HCT116 (cell line): Measurements from ENCODE around the gene ARID5B. TPM values are rescaled to one million over a fixed set of nuclear protein-coding genes. Genes with fewer than 3 reads are reported as not detected.

Experiments used
- ATAC-seq: fragments of 200-7000 bp; cut with Tn5 transposase; 2 replicates; pipeline ENCODE4 v1.9.1; 2020; ENCODE audit warnings: mild to moderate bottlenecking, moderate library complexity
- BruUV-seq: library from RNA; stranded (reverse); fragments of 400-500 nt; replicated peaks from 2 replicates; lab custom pipeline; 2021; lab: Mats Ljungman, UMichigan
- CTCF ChIA-PET: fragments of 300-600 bp; sonication (Branson Sonifier 250); formaldehyde crosslinking; loops from one replicate; lab custom pipeline; 2021; ENCODE audit warnings: antibody characterized with exemption; lab: Charles Lee
- POLR2A ChIA-PET: fragments of 300-600, 350-600 bp; sonication (Branson Sonifier 250); formaldehyde crosslinking; loops from one replicate; lab custom pipeline; 2021; ENCODE audit warnings: antibody characterized with exemption; lab: Charles Lee
- RAD21 ChIA-PET, 2 experiments: fragments of 300-600 bp; sonication (Branson Sonifier 250); formaldehyde crosslinking; loops; one replicate each; lab custom pipeline; 2023; ENCODE audit warnings: low total read pairs in 2 of 2; ENCODE audit not compliant: uncharacterized antibody in 2 of 2, unreplicated experiment in 2 of 2, low non-redundant PET in 1 of 2; lab: Charles Lee
- DNase-seq: peaks from one replicate; pipeline ENCODE4 v3.0.0-alpha.2; 2010; ENCODE audit warnings: low read depth, low spot score
- H2AFZ ChIP-seq: fragments of 200-600 bp; shearing (Covaris generic), sonication (generic); 2 replicates; pipeline ENCODE4 v1.6.1; 2017; ENCODE audit warnings: low read depth, mixed run types, mixed read lengths, antibody characterized with exemption, low read length; ENCODE audit not compliant: poor library complexity, severe bottlenecking
- H3K27ac ChIP-seq: 2 replicates; pipeline ENCODE4 v1.5.1; 2012; ENCODE audit warnings: low read depth, low read length
- H3K27me3 ChIP-seq: fragments of 200-600 bp; sonication (generic); 2 replicates; pipeline ENCODE4 v1.6.1; 2016; ENCODE audit warnings: mixed run types, low read length, mixed read lengths; ENCODE audit not compliant: insufficient read depth
- H3K36me3 ChIP-seq, 2 experiments: fragments of 200-500 bp in 1 of 2; fragments of 200-600 bp in 1 of 2; sonication (Bioruptor generic) in 1 of 2; sonication (generic) in 1 of 2; 2 replicates each; pipeline versions ENCODE4 v1.5.1 to v1.6.1; 2014 to 2016; ENCODE audit warnings: low read length in 2 of 2, inconsistent platforms in 1 of 2, mixed read lengths in 1 of 2, mixed run types in 1 of 2; ENCODE audit not compliant: insufficient read depth in 2 of 2, control insufficient read depth in 1 of 2
- H3K4me1 ChIP-seq, 2 experiments: fragments of 200-600 bp in 1 of 2; sonication (generic) in 1 of 2; 2 replicates each; pipeline versions ENCODE4 v1.5.1 to v1.6.1; 2012 to 2017; ENCODE audit warnings: low read length in 2 of 2, inconsistent platforms in 1 of 2, mild to moderate bottlenecking in 1 of 2, mixed read lengths in 1 of 2, mixed run types in 1 of 2, moderate library complexity in 1 of 2; ENCODE audit not compliant: insufficient read depth in 2 of 2, control insufficient read depth in 1 of 2
- H3K4me2 ChIP-seq: fragments of 200-600 bp; sonication (generic); 2 replicates; pipeline ENCODE4 v1.6.1; 2017; ENCODE audit warnings: mixed run types, low read length, mixed read lengths
- H3K4me3 ChIP-seq, 2 experiments: fragments of 200-600 bp in 1 of 2; sonication (generic) in 1 of 2; replicated peaks in 1 of 2; 2 replicates each; pipeline ENCODE4 v1.5.1; 2011 to 2016; ENCODE audit warnings: low read length in 2 of 2, control low read depth in 1 of 2, low read depth in 1 of 2, mild to moderate bottlenecking in 1 of 2, mixed read lengths in 1 of 2, mixed run types in 1 of 2
- H3K79me2 ChIP-seq: fragments of 200-600 bp; sonication (generic); 2 replicates; pipeline ENCODE4 v1.6.1; 2017; ENCODE audit warnings: mild to moderate bottlenecking, mixed run types, low read length, moderate library complexity, mixed read lengths; ENCODE audit not compliant: insufficient read depth
- H3K9ac ChIP-seq: fragments of 200-600 bp; sonication (generic); 2 replicates; pipeline ENCODE4 v1.6.1; 2016; ENCODE audit warnings: low read length, mixed read lengths
- H3K9me2 ChIP-seq: fragments of 200-600 bp; sonication (generic), shearing (Covaris generic); 2 replicates; pipeline ENCODE4 v1.6.1; 2017; ENCODE audit warnings: mixed run types, mild to moderate bottlenecking, moderate library complexity; ENCODE audit not compliant: insufficient read depth
- H3K9me3 ChIP-seq, 2 experiments: fragments of 200-500 bp in 1 of 2; fragments of 200-600 bp in 1 of 2; sonication (Bioruptor generic) in 1 of 2; sonication (generic) in 1 of 2; 2 replicates each; pipeline ENCODE4 v1.6.1; 2014 to 2017; ENCODE audit warnings: low read length in 2 of 2, mixed read lengths in 2 of 2, inconsistent platforms in 1 of 2, low read depth in 1 of 2, mild to moderate bottlenecking in 1 of 2, mixed run types in 1 of 2, moderate library complexity in 1 of 2; ENCODE audit not compliant: control insufficient read depth in 1 of 2, insufficient read depth in 1 of 2
- H4K20me1 ChIP-seq: fragments of 200-600 bp; sonication (generic), shearing (Covaris generic); 2 replicates; pipeline ENCODE4 v1.6.1; 2017; ENCODE audit warnings: mixed run types, mild to moderate bottlenecking, moderate library complexity; ENCODE audit not compliant: insufficient read depth
- CEBPB ChIP-seq: IDR thresholded peaks from 2 replicates; pipeline ENCODE4 v1.6.1; 2012; ENCODE audit warnings: low read depth
- EGR1 ChIP-seq: IDR thresholded peaks from 2 replicates; pipeline ENCODE4 v1.6.1; 2012; ENCODE audit warnings: low read depth
- ELF1 ChIP-seq: IDR thresholded peaks from 2 replicates; pipeline ENCODE4 v1.6.1; 2012; ENCODE audit warnings: low read depth, borderline replicate concordance
- EZH2 ChIP-seq: fragments of 200-600 bp; sonication (generic); IDR thresholded peaks from 2 replicates; pipeline ENCODE4 v1.6.1; 2017; ENCODE audit warnings: antibody characterized with exemption, mixed run types
- EZH2phosphoT487 ChIP-seq: fragments of 200-600 bp; IDR thresholded peaks from 2 replicates; pipeline ENCODE4 v1.6.1; 2018; ENCODE audit warnings: antibody characterized with exemption, borderline replicate concordance
- FOSL1 ChIP-seq: IDR thresholded peaks from 2 replicates; pipeline ENCODE4 v1.6.1; 2012; ENCODE audit warnings: low read depth
- POLR2A ChIP-seq: IDR thresholded peaks from 2 replicates; pipeline ENCODE4 v1.7.0; 2011; ENCODE audit warnings: borderline replicate concordance; ENCODE audit not compliant: insufficient read depth, insufficient read length; ENCODE audit errors: extremely low read depth
- POLR2AphosphoS5 ChIP-seq: IDR thresholded peaks from 2 replicates; pipeline ENCODE4 v1.6.1; 2011; ENCODE audit warnings: mild to moderate bottlenecking, low read depth, low read length, moderate library complexity
- RAD21 ChIP-seq: IDR thresholded peaks from 2 replicates; pipeline ENCODE4 v1.6.1; 2012; ENCODE audit warnings: low read depth, mild to moderate bottlenecking
- SIN3A ChIP-seq: IDR thresholded peaks from 2 replicates; pipeline ENCODE4 v1.6.1; 2012; ENCODE audit warnings: low read depth
- SP1 ChIP-seq: IDR thresholded peaks from 2 replicates; pipeline ENCODE4 v1.6.1; 2012; ENCODE audit warnings: low read depth
- SRF ChIP-seq: IDR thresholded peaks from 2 replicates; pipeline ENCODE4 v1.6.1; 2012; ENCODE audit warnings: low read depth
- TCF7L2 ChIP-seq: IDR thresholded peaks from 2 replicates; pipeline ENCODE4 v1.7.0; 2011; ENCODE audit warnings: borderline replicate concordance, inconsistent platforms; ENCODE audit not compliant: insufficient read depth, insufficient read length; ENCODE audit errors: extremely low read depth
- YY1 ChIP-seq: IDR thresholded peaks from 2 replicates; pipeline ENCODE4 v1.6.1; 2011; ENCODE audit warnings: low read length, low read depth, moderate library complexity, mild to moderate bottlenecking; ENCODE audit not compliant: insufficient replicate concordance; ENCODE audit errors: extremely low read depth
- ZFX ChIP-seq: fragments of 450-650 bp; IDR thresholded peaks from 2 replicates; pipeline ENCODE4 v1.6.1; 2017
- intact Hi-C: fragments of 100-400 bp; cut with micrococcal nuclease; formaldehyde crosslinking; loops from 2 replicates; pipeline ENCODE4 v1.10.0; 2022
- total RNA-seq: library from RNA; stranded (reverse); gene quantifications from one replicate; pipeline ENCODE4 v1.2.1, GENCODE V29; 2021; ENCODE audit not compliant: unreplicated experiment
- TF ChIP-seq, protein P1 (sequence below), 3 experiments: fragments of 200-600 bp in 1 of 3; sonication (generic) in 1 of 3; IDR thresholded peaks in 2 of 3; conservative IDR thresholded peaks in 1 of 3; 2 replicates each; pipeline ENCODE4 v1.5.1; 2012 to 2017; ENCODE audit warnings: low read depth in 2 of 3, low read length in 2 of 3, antibody characterized with exemption in 1 of 3, borderline replicate concordance in 1 of 3, control low read depth in 1 of 3, mild to moderate bottlenecking in 1 of 3, mixed read lengths in 1 of 3, mixed run types in 1 of 3, moderate library complexity in 1 of 3; ENCODE audit not compliant: insufficient read depth in 1 of 3
- TF ChIP-seq, protein P2 (sequence below): IDR thresholded peaks from 2 replicates; pipeline ENCODE4 v1.6.1; 2012
- TF ChIP-seq, protein P3 (sequence below): IDR thresholded peaks from 2 replicates; pipeline ENCODE4 v1.6.1; 2012

ARID5B gene
- total RNA-seq, 1 experiment from 2014 or later = 4.7 TPM

DNA sequence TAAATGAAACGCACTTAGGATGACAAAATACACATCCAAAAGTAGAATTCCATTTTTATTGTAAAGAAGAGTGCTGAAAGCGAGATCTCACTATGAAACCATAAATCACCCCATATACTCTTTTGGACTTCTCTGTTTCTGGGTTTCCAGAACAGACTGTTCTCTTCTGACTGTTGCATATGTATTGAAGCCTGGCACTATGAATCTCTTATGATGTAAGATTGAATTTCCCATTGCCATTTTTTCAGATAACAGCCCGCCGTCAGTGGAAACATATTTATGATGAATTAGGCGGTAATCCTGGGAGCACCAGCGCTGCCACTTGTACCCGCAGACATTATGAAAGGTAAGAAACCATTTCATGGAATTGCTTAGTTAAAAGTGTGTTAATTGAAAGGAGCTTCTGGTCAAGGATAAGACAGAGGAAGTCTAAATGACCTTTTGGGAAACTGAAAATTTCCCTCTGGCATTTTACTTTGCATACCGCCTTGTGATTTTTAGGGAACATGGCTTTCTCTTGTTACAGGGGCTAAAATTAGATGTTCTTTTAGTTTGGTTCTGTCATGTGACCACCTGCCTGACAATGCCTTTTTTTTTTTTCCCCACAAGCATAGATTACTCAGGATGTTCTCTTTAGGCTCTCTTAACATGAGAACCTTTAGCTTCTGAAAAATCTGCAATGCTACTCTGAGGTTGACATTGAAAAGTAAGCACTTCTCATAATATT is 168.1 kb downstream of the ARID5B start:
- ATAC-seq (no peak), DNase-seq (no peak)
- H3K27me3 ChIP-seq = no peaks in the 10 kb centered on the region
- no peak overlapping the region for H3K27ac ChIP-seq
- no peaks in the 10 kb centered on the region for H3K79me2 ChIP-seq
- H3K9me3 ChIP-seq = no peaks in the 10 kb centered on the region
- intact Hi-C loops = no loop called here
- H3K9ac ChIP-seq = no peak overlapping the region
- H3K36me3 ChIP-seq = no peaks in the 10 kb centered on the region
- ChIA-PET POLR2A (no interaction called here), CTCF (no interaction called here), RAD21 (no interaction called here)
- H2AFZ ChIP-seq = no peak overlapping the region
- TF ChIP-seq FOSL1 = no peak
- no peak for TF ChIP-seq ZFX
- TF ChIP-seq, protein P1, sequence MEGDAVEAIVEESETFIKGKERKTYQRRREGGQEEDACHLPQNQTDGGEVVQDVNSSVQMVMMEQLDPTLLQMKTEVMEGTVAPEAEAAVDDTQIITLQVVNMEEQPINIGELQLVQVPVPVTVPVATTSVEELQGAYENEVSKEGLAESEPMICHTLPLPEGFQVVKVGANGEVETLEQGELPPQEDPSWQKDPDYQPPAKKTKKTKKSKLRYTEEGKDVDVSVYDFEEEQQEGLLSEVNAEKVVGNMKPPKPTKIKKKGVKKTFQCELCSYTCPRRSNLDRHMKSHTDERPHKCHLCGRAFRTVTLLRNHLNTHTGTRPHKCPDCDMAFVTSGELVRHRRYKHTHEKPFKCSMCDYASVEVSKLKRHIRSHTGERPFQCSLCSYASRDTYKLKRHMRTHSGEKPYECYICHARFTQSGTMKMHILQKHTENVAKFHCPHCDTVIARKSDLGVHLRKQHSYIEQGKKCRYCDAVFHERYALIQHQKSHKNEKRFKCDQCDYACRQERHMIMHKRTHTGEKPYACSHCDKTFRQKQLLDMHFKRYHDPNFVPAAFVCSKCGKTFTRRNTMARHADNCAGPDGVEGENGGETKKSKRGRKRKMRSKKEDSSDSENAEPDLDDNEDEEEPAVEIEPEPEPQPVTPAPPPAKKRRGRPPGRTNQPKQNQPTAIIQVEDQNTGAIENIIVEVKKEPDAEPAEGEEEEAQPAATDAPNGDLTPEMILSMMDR (IDR thresholded peaks at IDR 0.05 in 2 of 3, conservative IDR thresholded peaks at IDR 0.05 in 1 of 3; ENCODE audit: borderline replicate concordance in 1 of 3, insufficient read depth in 1 of 3, low read depth in 2 of 3, low read length in 2 of 3) = no peak
- no peak for TF ChIP-seq EGR1
- TF ChIP-seq EZH2phosphoT487 = no peak
- no peak for TF ChIP-seq ELF1
- TF ChIP-seq RAD21 = no peak
- TF ChIP-seq SP1 = no peak
- H4K20me1 ChIP-seq = no peaks in the 10 kb centered on the region
- H3K9me2 ChIP-seq = no peaks in the 10 kb centered on the region
- H3K4me3 ChIP-seq = no peak overlapping the region
- no TSS peak for BruUV-seq
- H3K4me2 ChIP-seq = no peak overlapping the region
- H3K4me1 ChIP-seq = no peaks in the 10 kb centered on the region

DNA sequence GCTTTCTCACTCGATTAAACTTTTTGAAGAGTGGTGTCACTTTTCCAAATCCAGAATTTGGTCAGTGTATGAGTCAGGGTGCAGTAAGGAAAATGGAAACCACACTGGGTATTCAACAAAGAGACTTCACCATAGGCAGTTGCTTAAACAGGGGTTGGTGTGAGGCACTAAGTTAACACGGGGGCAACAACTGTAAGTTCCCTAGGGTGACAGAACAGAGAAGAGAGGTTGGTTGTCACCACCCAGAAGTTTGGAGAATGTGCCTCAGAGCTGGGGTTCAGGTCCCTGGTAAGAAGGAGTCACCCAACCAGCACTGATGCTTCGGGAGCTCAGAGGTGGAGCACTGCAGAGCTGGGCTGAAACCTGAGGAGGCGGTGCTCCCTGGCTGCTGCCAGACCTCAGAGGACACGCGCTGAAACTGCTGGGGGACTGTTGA is 170.4 kb downstream of the ARID5B start:
- ATAC-seq (no peak), DNase-seq (no peak)
- Histone ChIP-seq H3K9me2 (no peaks in the 10 kb centered on the region), H3K79me2 (no peaks in the 10 kb centered on the region), H3K4me2 (no peak overlapping the region), H2AFZ (no peak overlapping the region), H3K9me3 (no peaks in the 10 kb centered on the region), H3K36me3 (no peaks in the 10 kb centered on the region), H4K20me1 (no peaks in the 10 kb centered on the region), H3K4me1 (peaks cover 0 to 3% of the 10 kb centered on the region in 2 experiments; a peak in 1 of 4 replicates), H3K27ac (no peak overlapping the region), H3K4me3 (no peak overlapping the region), H3K9ac (no peak overlapping the region), H3K27me3 (no peaks in the 10 kb centered on the region)
- CTCF ChIA-PET = no interaction called here
- RAD21 ChIA-PET = no interaction called here
- intact Hi-C loops = no loop called here
- BruUV-seq = no TSS peak
- POLR2A ChIA-PET = no interaction called here
- TF ChIP-seq, protein P2, sequence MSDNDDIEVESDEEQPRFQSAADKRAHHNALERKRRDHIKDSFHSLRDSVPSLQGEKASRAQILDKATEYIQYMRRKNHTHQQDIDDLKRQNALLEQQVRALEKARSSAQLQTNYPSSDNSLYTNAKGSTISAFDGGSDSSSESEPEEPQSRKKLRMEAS = no peak
- TF ChIP-seq SRF (no peak), POLR2AphosphoS5 (no peak), YY1 (no peak), ZFX (no peak), SIN3A (no peak), EZH2 (no peak), RAD21 (no peak), SP1 (no peak), CEBPB (no peak), TCF7L2 (no peak), POLR2A (no peak)
- TF ChIP-seq, protein P3, sequence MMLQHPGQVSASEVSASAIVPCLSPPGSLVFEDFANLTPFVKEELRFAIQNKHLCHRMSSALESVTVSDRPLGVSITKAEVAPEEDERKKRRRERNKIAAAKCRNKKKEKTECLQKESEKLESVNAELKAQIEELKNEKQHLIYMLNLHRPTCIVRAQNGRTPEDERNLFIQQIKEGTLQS = no peak
